Common myeloid progenitor, CD34-positive (primary cell): ENCODE data around the gene UBL7.

Experiments
- CTCF ChIA-PET: fragments of 350-600 bp; sonication (Branson Sonifier 250); formaldehyde crosslinking; loops from one replicate; lab custom pipeline; 2021; ENCODE audit warnings: antibody characterized with exemption; lab: Charles Lee
- POLR2A ChIA-PET: fragments of 350-600 bp; sonication (Branson Sonifier 250); formaldehyde crosslinking; loops from one replicate; lab custom pipeline; 2021; ENCODE audit warnings: antibody characterized with exemption; lab: Charles Lee
- DNase-seq, 3 donors: peaks; one replicate each; pipeline versions ENCODE4 v3.0.0 to v3.0.0-alpha.2; 2013
- H3K27ac ChIP-seq, 2 experiments: 1 replicate in 1 of 2; 2 replicates in 1 of 2; pipeline ENCODE4 v1.7.0; 2013; ENCODE audit warnings: inconsistent platforms in 2 of 2, low read length in 2 of 2, mild to moderate bottlenecking in 2 of 2, low read depth in 1 of 2, moderate library complexity in 1 of 2; ENCODE audit not compliant: severe bottlenecking in 2 of 2, insufficient read depth in 1 of 2, poor library complexity in 1 of 2
- H3K27me3 ChIP-seq, 5 experiments: replicated peaks in 2 of 5; 1 replicate in 3 of 5; 2 replicates in 2 of 5; pipeline versions ENCODE4 v1.6.1 to v1.7.0; 2013; ENCODE audit warnings: low read length in 4 of 5, mild to moderate bottlenecking in 2 of 5, moderate library complexity in 2 of 5, inconsistent platforms in 1 of 5; ENCODE audit not compliant: insufficient read depth in 5 of 5, control insufficient read depth in 4 of 5
- H3K36me3 ChIP-seq, 4 experiments: 1 replicate in 2 of 4; 2 replicates in 2 of 4; pipeline versions ENCODE4 v1.6.1 to v1.7.0; 2013; ENCODE audit warnings: low read length in 3 of 4, control low read depth in 1 of 4, mild to moderate bottlenecking in 1 of 4; ENCODE audit not compliant: control insufficient read depth in 4 of 4, insufficient read depth in 4 of 4
- H3K4me1 ChIP-seq, 4 experiments: 1 replicate in 3 of 4; 2 replicates in 1 of 4; pipeline versions ENCODE4 v1.6.1 to v1.7.1; 2013; ENCODE audit warnings: low read length in 3 of 4, mild to moderate bottlenecking in 3 of 4, control low read depth in 1 of 4, inconsistent platforms in 1 of 4, moderate library complexity in 1 of 4; ENCODE audit not compliant: control insufficient read depth in 4 of 4, insufficient read depth in 4 of 4; ENCODE audit errors: control extremely low read depth in 1 of 4
- H3K4me3 ChIP-seq, 7 experiments: 1 replicate in 4 of 7; 2 replicates in 3 of 7; pipeline versions ENCODE4 v1.5.1 to v1.7.0; 2013; ENCODE audit warnings: mild to moderate bottlenecking in 7 of 7, low read length in 6 of 7, moderate library complexity in 6 of 7, inconsistent platforms in 2 of 7, low read depth in 2 of 7, control low read depth in 1 of 7; ENCODE audit not compliant: insufficient read depth in 4 of 7, control insufficient read depth in 1 of 7; ENCODE audit errors: extremely low read depth in 1 of 7
- H3K9me3 ChIP-seq, 5 experiments: 1 replicate in 4 of 5; 2 replicates in 1 of 5; pipeline versions ENCODE4 v1.6.1 to v1.7.1; 2013; ENCODE audit warnings: low read length in 4 of 5, mild to moderate bottlenecking in 2 of 5, inconsistent platforms in 1 of 5, low read depth in 1 of 5, moderate library complexity in 1 of 5; ENCODE audit not compliant: control insufficient read depth in 4 of 5, insufficient read depth in 2 of 5; ENCODE audit errors: control extremely low read depth in 1 of 5
- WGBS: methylation state at CpG from one replicate; pipeline ENCODE4 v1.1.5; 2013; ENCODE audit not compliant: insufficient coverage; 5-methylcytosine and 5-hydroxymethylcytosine counted together

The UBL7 gene

DNA sequence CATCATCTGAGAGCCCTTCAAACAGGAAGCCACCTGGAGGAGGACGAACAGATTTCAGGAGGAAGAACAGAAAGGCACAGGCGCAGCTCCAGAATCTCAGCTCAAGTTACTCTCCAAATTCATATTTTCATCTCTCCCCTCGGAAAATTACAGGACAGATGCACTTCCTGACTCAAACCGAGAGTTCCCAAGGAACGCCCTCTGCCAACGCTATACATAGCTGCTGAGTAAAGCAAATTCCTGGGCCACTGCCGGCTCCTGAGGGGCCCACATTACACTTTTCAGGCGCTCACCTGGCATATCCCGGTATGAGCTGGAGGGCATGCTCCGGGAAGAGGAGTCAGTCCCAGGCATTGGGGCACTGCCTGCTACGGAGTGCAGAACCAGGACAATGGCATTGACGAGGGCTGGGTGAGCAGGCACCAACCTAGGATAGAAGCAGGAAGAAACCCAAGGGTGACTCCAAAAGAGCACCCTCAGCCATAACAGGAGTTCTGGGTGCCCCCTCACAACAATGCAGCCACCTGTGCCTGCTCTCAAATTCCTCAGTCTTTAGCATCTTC lies 11.2 kb downstream of the UBL7 start:
- H3K27me3 ChIP-seq: no peaks in the 10 kb centered on the region
- peaks cover 0 to 16% (median 3%) of the 10 kb centered on the region in 4 experiments for H3K4me1 ChIP-seq
- no peak overlapping the region for H3K4me3 ChIP-seq
- CTCF ChIA-PET: interaction anchor here (1.8 to 26.2 kb wide), 4 partner anchors 8 to 73 kb away, joined by 5 to 671 read pairs (median 21); partner anchors contain the start of gene CYP11A1
- WGBS: 97% methylated on average over 10 of the region's 12 CpGs
- H3K27ac ChIP-seq: no peak overlapping the region
- no peak for DNase-seq
- peaks cover 18 to 87% (median 57%) of the 10 kb centered on the region in 4 experiments for H3K36me3 ChIP-seq
- POLR2A ChIA-PET: no interaction called here
- H3K9me3 ChIP-seq: no peaks in the 10 kb centered on the region

DNA sequence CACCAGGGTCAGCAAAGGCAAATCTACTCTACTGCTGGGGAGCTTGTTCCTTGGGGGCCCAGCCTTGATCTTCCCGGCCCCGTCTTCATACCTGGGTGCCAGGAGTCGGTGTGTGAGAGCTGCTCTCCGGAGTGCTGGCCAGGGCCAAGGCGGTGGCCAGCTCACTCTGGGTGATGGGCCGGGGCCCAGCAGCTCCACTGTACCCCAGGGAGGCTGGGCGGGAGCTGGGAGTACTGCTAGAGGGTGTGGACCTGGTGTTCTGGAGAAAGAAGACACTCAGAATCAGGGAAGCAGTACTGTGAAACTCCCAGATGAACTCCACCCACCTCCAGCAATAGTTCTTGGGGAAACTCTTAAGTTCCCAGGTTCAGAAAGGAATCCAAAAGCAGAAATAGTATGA lies 11.9 kb downstream of the UBL7 start:
- WGBS: 98% methylated on average over 7 of the region's 7 CpGs
- no peaks in the 10 kb centered on the region for H3K9me3 ChIP-seq
- ChIA-PET CTCF (interaction anchor here (1.2 to 26.2 kb wide), 4 partner anchors 9 to 72 kb away, joined by 3 to 671 read pairs (median 21); partner anchors contain the start of gene CYP11A1), POLR2A (no interaction called here)
- no peak for DNase-seq
- H3K27me3 ChIP-seq: no peaks in the 10 kb centered on the region
- H3K4me1 ChIP-seq: peaks cover 0 to 10% (median 2%) of the 10 kb centered on the region in 4 experiments
- H3K27ac ChIP-seq: no peak overlapping the region
- peaks cover 16 to 90% (median 59%) of the 10 kb centered on the region in 4 experiments for H3K36me3 ChIP-seq
- no peak overlapping the region for H3K4me3 ChIP-seq

DNA sequence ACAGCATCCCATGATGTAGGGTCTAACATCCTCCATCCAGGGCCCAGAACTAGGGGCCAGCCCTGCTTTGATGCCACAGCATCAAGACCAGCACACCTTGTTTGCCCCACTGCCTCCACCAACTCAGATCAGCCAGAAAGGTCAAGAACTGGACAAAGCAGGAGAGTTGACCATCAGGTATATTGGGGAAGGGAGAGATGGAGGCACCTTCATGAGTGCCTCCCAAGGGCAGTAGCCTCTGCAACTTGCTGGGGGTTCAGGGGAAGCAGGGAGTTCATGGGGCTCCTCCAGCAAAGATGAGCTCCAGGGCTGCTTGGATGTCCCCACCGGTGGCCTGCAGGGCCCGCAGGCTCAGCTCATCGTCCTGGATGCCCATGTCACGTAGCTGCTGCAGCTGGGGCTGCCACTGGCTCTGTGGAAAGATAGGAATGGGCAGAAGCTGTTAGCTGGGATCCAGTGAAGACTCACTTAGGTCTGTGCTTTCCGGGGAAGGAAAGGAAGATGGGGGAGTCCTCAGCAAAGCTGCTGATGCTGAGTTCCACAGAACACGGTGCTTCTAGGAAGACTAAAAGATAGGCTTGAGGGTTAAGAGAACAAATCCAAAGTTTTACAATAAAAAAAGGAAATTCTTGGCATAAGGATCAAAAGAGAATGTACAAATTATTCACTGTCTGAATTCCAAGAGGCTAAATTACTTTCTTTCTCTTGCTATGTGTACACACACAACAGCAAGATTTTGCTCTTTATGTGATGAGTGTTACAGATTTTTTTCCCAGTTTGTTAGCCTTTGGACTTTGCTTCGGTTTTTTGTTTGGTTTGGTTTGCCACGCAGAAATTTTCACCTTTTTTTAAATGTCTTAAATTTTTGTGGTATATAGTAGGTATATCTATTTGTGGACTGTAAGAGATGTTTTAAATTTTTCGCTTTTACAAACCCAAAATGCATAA lies 14.9 kb downstream of the UBL7 start:
- Histone ChIP-seq H3K4me1 (peaks cover 0 to 13% (median 0%) of the 10 kb centered on the region in 4 experiments), H3K27ac (no peak overlapping the region), H3K27me3 (no peaks in the 10 kb centered on the region), H3K4me3 (no peak overlapping the region), H3K9me3 (no peaks in the 10 kb centered on the region), H3K36me3 (peaks cover 14 to 70% (median 49%) of the 10 kb centered on the region in 4 experiments)
- CTCF ChIA-PET: interaction anchor here (26.2 kb wide), 1 partner anchor 69 kb away, joined by 671 read pairs; the partner anchor contains the start of gene CYP11A1
- 93% methylated on average over 5 of the region's 9 CpGs for WGBS
- POLR2A ChIA-PET: no interaction called here
- no peak for DNase-seq

DNA sequence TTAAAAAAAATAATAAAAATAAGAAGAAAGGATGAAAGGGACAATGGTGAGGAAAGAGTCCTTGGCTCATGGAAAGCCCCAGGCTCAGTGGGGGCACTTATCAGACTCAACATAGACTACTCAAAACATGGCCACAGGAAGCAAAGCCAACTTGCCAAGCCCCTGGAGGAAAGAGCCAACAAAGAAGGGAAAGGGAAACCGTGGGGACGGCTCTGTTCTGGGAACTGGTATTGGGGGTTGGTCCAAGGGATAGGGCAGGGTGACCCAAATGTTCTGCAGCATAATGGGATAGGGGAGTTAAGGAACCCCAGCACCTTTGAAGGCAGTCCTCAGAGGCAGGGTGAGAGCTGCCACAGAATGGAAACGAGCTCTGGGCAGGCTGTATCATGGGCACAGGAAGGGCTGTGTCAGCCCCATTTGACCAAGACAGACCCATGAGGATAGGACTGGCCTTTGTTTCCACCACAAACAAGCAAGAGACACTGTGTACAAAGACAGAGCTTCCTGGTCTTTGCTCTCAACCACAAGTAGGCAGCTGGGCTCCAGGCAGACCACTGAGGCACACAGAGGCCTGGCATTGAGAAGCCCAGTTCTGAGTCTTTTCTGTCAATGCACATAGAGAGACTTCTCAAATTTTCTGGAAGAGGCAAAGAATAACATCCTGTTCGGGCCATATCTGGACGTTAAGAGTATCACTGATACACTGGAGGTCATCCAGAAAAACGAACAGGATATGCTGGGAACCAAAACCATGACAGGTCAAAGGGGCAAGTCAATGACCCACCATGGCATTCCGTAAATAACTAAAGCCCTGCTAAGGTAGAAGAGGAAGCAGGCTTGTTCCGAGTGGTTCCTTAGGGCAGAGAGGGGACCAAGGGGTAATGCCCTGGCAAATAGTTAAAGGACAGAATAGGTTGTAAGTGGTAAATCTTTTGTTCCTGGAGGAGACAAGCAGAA lies 16.6 kb downstream of the UBL7 start:
- peaks cover 0 to 14% (median 0%) of the 10 kb centered on the region in 4 experiments for H3K4me1 ChIP-seq
- H3K9me3 ChIP-seq: no peaks in the 10 kb centered on the region
- peaks cover 9 to 53% (median 34%) of the 10 kb centered on the region in 4 experiments for H3K36me3 ChIP-seq
- no peak for DNase-seq
- H3K4me3 ChIP-seq: no peak overlapping the region
- ChIA-PET POLR2A (no interaction called here), CTCF (interaction anchor here (1.1 to 26.2 kb wide), 2 partner anchors 8 to 68 kb away, joined by 4 to 671 read pairs; partner anchors contain the start of gene CYP11A1)
- H3K27ac ChIP-seq: no peak overlapping the region
- 78% methylated on average over 6 of the region's 8 CpGs for WGBS
- H3K27me3 ChIP-seq: no peaks in the 10 kb centered on the region

DNA sequence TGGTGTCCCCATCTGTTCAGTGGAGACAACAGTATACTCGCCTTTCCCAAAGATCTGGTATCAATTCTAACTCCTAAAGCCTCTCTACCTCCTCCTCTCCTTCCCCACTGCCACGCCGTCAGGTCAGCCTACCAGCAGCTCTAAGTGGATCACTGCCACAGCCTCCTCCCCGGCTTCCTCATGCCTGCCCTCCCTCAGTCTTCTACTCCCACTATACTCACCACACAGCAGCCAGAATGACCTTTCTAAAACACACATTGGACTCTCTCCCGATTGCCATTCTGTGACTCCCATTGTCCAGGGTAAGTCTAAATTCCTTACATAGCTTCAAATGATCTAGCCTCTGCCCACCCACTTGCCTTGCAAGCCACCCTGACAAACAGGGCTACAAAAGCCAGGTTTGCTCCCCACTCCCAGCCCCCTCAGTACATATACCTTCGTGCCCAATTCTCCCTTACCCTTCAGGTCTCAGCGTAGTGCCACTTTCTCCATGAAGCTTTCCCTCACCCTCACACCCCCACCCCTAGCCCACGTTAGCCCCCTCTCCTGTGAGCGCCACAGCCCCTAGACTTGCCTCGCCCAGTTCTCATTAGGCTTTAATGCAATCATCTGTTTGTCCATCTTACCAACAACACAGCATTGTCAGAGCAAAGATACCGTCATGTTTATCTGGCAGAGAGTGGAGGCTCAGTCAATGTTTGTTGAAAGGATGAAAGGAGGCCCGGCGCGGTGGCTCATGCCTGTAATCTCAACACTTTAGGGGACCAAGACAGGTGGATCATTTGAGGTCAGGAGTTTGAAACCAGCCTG lies 17.7 kb downstream of the UBL7 start:
- Histone ChIP-seq H3K27ac (no peak overlapping the region), H3K4me3 (no peak overlapping the region), H3K9me3 (no peaks in the 10 kb centered on the region), H3K36me3 (peaks cover 5 to 43% (median 25%) of the 10 kb centered on the region in 4 experiments), H3K27me3 (no peaks in the 10 kb centered on the region), H3K4me1 (peaks cover 0 to 17% (median under 1%) of the 10 kb centered on the region in 4 experiments)
- CTCF ChIA-PET: interaction anchor here (1.0 to 26.2 kb wide), 8 partner anchors 9 to 67 kb away, joined by 3 to 671 read pairs (median 4); partner anchors contain the start of genes CYP11A1 and UBL7
- POLR2A ChIA-PET: no interaction called here
- 94% methylated on average over 11 of the region's 14 CpGs for WGBS
- no peak for DNase-seq

DNA sequence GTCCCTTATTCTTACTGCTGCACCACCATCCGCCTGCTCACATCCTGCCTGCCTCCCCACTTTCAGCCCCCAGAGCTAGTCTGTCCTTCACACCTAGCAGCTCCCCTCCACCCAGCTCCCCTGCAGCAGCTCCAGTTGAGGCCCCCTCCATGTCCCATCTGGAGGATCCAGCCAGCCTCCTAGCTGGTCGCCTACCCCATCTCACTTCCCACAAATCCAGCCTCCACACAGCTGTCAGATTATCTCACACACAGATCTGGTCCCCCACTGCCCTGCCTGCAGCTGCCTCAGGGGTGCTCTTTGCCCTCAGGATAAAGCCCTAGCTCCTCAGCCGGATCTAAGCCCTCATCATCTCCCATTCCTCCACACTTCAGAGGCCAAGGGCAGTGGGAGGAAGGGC lies 18.4 kb downstream of the UBL7 start:
- POLR2A ChIA-PET: no interaction called here
- Histone ChIP-seq H3K9me3 (no peaks in the 10 kb centered on the region), H3K27ac (no peak overlapping the region), H3K4me3 (no peak overlapping the region), H3K27me3 (no peaks in the 10 kb centered on the region), H3K36me3 (peaks cover 0 to 36% (median 19%) of the 10 kb centered on the region in 4 experiments), H3K4me1 (peaks cover 0 to 17% (median under 1%) of the 10 kb centered on the region in 4 experiments)
- no peak for DNase-seq
- 81% methylated on average over 2 of the region's 3 CpGs for WGBS
- CTCF ChIA-PET: interaction anchor here (1.0 to 26.2 kb wide), 10 partner anchors 8 to 66 kb away, joined by 3 to 671 read pairs (median 4); partner anchors contain the start of genes CYP11A1 and UBL7
